ENCODE measurements around the gene SORBS2. TPM values are rescaled to one million over a fixed set of nuclear protein-coding genes. Genes with fewer than 3 reads are reported as not detected.

The SORBS2 gene
- total and polyA plus RNA-seq, 2 of the 4 experiments (the other 2 are of a cell fraction) = 0.18 TPM; not detected in 1

DNA sequence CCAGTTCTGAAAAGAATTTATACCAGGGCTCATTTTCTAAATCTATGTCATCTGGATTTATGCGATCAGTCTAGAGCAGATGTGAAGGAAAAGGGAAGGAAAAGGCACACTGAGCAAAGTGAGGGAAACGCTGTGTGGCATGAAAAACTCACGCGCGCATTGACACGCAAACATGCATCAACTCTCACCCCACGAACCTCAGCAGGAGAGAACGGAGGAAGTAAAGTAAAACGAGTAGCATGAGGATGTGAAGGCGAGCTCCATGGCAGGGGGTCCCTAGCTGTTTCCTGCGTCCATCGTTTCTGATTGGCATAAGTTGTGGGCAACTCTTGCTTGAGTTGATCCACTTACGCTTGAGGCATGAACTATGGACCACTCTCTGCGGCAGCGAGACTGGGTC, 173.9 kb downstream of the SORBS2 start:
- no peak overlapping the region for H3K4ac ChIP-seq (ENCODE audit: low read depth, low read length)
- H3K79me1 ChIP-seq (ENCODE audit: low read depth in 1 of 2, low read length in 2 of 2) = no peaks in the 10 kb centered on the region
- DNase-seq (no peak), ATAC-seq (ENCODE audit: low read depth) (no peak)
- H3K18ac ChIP-seq (ENCODE audit: low read depth, low read length) = no peak overlapping the region
- no peak overlapping the region for H3K4me3 ChIP-seq (ENCODE audit: insufficient read depth, low read depth, low read length)
- TF ChIP-seq CEBPB (IDR thresholded peaks at IDR 0.05; ENCODE audit: low read depth, low read length) (no peak), MAFK (IDR thresholded peaks at IDR 0.05; ENCODE audit: low read depth, low read length) (no peak), NFE2L2 (IDR thresholded peaks at IDR 0.05; ENCODE audit: low read depth, low read length) (no peak), MAZ (IDR thresholded peaks at IDR 0.05; ENCODE audit: borderline replicate concordance, low read depth, low read length) (no peak), POLR2A (IDR thresholded peaks at IDR 0.05; ENCODE audit: low read depth, low read length) (no peak), CHD1 (IDR thresholded peaks at IDR 0.05; ENCODE audit: low read depth, low read length) (no peak), CTCF (conservative IDR thresholded peaks at IDR 0.05; ENCODE audit: low read depth, low read length) (no peak), MXI1 (IDR thresholded peaks at IDR 0.05; ENCODE audit: borderline replicate concordance, low read depth, low read length) (no peak)
- TF ChIP-seq, protein P1, sequence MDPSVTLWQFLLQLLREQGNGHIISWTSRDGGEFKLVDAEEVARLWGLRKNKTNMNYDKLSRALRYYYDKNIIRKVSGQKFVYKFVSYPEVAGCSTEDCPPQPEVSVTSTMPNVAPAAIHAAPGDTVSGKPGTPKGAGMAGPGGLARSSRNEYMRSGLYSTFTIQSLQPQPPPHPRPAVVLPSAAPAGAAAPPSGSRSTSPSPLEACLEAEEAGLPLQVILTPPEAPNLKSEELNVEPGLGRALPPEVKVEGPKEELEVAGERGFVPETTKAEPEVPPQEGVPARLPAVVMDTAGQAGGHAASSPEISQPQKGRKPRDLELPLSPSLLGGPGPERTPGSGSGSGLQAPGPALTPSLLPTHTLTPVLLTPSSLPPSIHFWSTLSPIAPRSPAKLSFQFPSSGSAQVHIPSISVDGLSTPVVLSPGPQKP (IDR thresholded peaks at IDR 0.05; ENCODE audit: borderline replicate concordance, low read depth, low read length) = no peak
- H3K4me1 ChIP-seq (ENCODE audit: control insufficient read depth, insufficient read depth, low read length) = peaks cover 3% of the 10 kb centered on the region; the same call in 1 of the 2 replicates
- H4K5ac ChIP-seq (ENCODE audit: low read depth, low read length) = no peak overlapping the region
- H2AK5ac ChIP-seq (ENCODE audit: low read depth, low read length) = no peak overlapping the region
- no peak overlapping the region for H3K56ac ChIP-seq (ENCODE audit: extremely low read depth, insufficient read depth, low read length)
- ChIA-PET POLR2A (ENCODE audit: unreplicated experiment) (interaction anchor here (0.5 kb wide), 1 partner anchor 232 kb away, joined by 5 read pairs; no protein-coding TSS in a partner anchor), CTCF (interaction anchor here (1.6 kb wide), 1 partner anchor 400 kb away, joined by 5 read pairs; no protein-coding TSS in a partner anchor)
- in situ Hi-C loops (cut with MboI; ENCODE audit: low sequenced_read_pairs) = no loop called here
- no peak overlapping the region for H2BK120ac ChIP-seq (ENCODE audit: low read depth, low read length)
- H2BK15ac ChIP-seq (ENCODE audit: low read depth, low read length) = no peak overlapping the region
- peak overlapping the region; percentile 51 for H2AFZ ChIP-seq (replicated peaks; ENCODE audit: low read length, poor library complexity)
- no peak overlapping the region for H3K9ac ChIP-seq (ENCODE audit: low read depth, low read length)
- no peak overlapping the region for H3K23ac ChIP-seq (ENCODE audit: low read depth, low read length)
- H3K27ac ChIP-seq (ENCODE audit: insufficient read depth, low read length) = no peak overlapping the region
- no peaks in the 10 kb centered on the region for H3K9me1 ChIP-seq (ENCODE audit: insufficient read depth, low read length)
- no peak overlapping the region for H2AK9ac ChIP-seq (replicated peaks; ENCODE audit: low read depth, low read length, poor library complexity)
- H2BK20ac ChIP-seq (ENCODE audit: low read depth, low read length) = no peak overlapping the region
- no peaks in the 10 kb centered on the region for H3K9me3 ChIP-seq (ENCODE audit: control insufficient read depth, insufficient read depth, low read length)
- H3K27me3 ChIP-seq (ENCODE audit: control insufficient read depth, insufficient read depth, low read length) = peaks cover 33% of the 10 kb centered on the region
- H4K20me1 ChIP-seq (ENCODE audit: insufficient read depth, low read length) = no peaks in the 10 kb centered on the region
- H2BK5ac ChIP-seq (ENCODE audit: low read depth, low read length, poor library complexity, severe bottlenecking) = no peak overlapping the region
- dilution Hi-C loops (cut with HindIII; ENCODE audit: low sequenced_read_pairs, unreplicated experiment) = no loop called here
- H4K91ac ChIP-seq (ENCODE audit: insufficient read depth, low read depth, low read length) = no peak overlapping the region
- intact Hi-C loops (cut with micrococcal nuclease) = no loop called here
- BruUV-seq (replicated peaks) = no TSS peak
- H3K14ac ChIP-seq (replicated peaks; ENCODE audit: low read depth, low read length) = no peak overlapping the region
- no peak overlapping the region for H3K4me2 ChIP-seq (ENCODE audit: low read depth, low read length)
- H4K8ac ChIP-seq (ENCODE audit: low read depth in 2 of 2, low read length in 2 of 2) = no peak overlapping the region
- no peaks in the 10 kb centered on the region for H3K36me3 ChIP-seq (ENCODE audit: control insufficient read depth, insufficient read depth, low read length)
- 38% methylated on average over 5 of the region's 15 CpGs; no CpG with 5 or more reads in 1 of the 2 experiments for WGBS, 2 experiments (ENCODE audit: extremely low coverage in 2 of 2, insufficient read length in 1 of 2)

All from IMR-90 (cell line).